Natural killer cell (primary cell): ENCODE results near the gene DNAI2. TPM values are rescaled to one million over a fixed set of nuclear protein-coding genes. Genes with fewer than 3 reads are reported as not detected.

ENCODE experiments used
- ATAC-seq, 3 donors: fragments of 150-1000 bp in 2 of 3; fragments of 200-7000 bp in 1 of 3; cut with Tn5 transposase; 1 replicate in 1 of 3; 2 replicates in 2 of 3; pipeline ENCODE4 v1.10.0; 2021; ENCODE audit warnings: mild to moderate bottlenecking in 2 of 3, moderate library complexity in 2 of 3
- DNase-seq, 2 donors: peaks; one replicate each; pipeline versions ENCODE4 v3.0.0 to v3.0.0-alpha.2; 2013 to 2021; ENCODE audit warnings: mixed read lengths in 1 of 2
- H3K27ac ChIP-seq: one replicate; pipeline ENCODE4 v1.5.1; 2013; ENCODE audit warnings: mild to moderate bottlenecking, low read length
- H3K27me3 ChIP-seq: one replicate; pipeline ENCODE4 v1.6.1; 2013; ENCODE audit warnings: low read length; ENCODE audit not compliant: control insufficient read depth, insufficient read depth
- H3K36me3 ChIP-seq: one replicate; pipeline ENCODE4 v1.6.1; 2013; ENCODE audit warnings: low read length; ENCODE audit not compliant: control insufficient read depth, insufficient read depth
- H3K4me1 ChIP-seq: one replicate; pipeline ENCODE4 v1.6.1; 2013; ENCODE audit warnings: low read length; ENCODE audit not compliant: control insufficient read depth, insufficient read depth
- H3K4me3 ChIP-seq: one replicate; pipeline ENCODE4 v1.5.1; 2013; ENCODE audit warnings: low read length
- H3K9me3 ChIP-seq: one replicate; pipeline ENCODE4 v1.6.1; 2013; ENCODE audit warnings: low read length; ENCODE audit not compliant: control insufficient read depth, insufficient read depth
- H3K27ac Mint-ChIP-seq, 2 donors: one replicate each; pipeline ENCODE4 v1.8.0; 2022; ENCODE audit warnings: mild to moderate bottlenecking in 2 of 2, mixed read lengths in 2 of 2, moderate library complexity in 1 of 2
- H3K27me3 Mint-ChIP-seq, 2 donors: one replicate each; pipeline ENCODE4 v1.8.0; 2022; ENCODE audit warnings: low read depth in 2 of 2, mixed read lengths in 2 of 2
- H3K36me3 Mint-ChIP-seq: one replicate; pipeline ENCODE4 v1.8.0; 2022; ENCODE audit warnings: mixed read lengths
- H3K4me1 Mint-ChIP-seq, 2 donors: one replicate each; pipeline ENCODE4 v1.8.0; 2022; ENCODE audit warnings: mixed read lengths in 2 of 2
- H3K4me3 Mint-ChIP-seq: one replicate; pipeline ENCODE4 v1.8.0; 2022; ENCODE audit warnings: mild to moderate bottlenecking, moderate library complexity, mixed read lengths
- H3K9me3 Mint-ChIP-seq, 2 donors: one replicate each; pipeline ENCODE4 v1.8.0; 2022; ENCODE audit warnings: mixed read lengths in 2 of 2
- WGBS: methylation state at CpG from one replicate; pipeline ENCODE4 v1.1.7; 2013; ENCODE audit warnings: missing lambda C conversion rate; ENCODE audit not compliant: insufficient coverage; 5-methylcytosine and 5-hydroxymethylcytosine counted together
- intact Hi-C: fragments of 100-400 bp; cut with micrococcal nuclease; formaldehyde crosslinking; loops from one replicate; pipeline ENCODE4 v1.14.2; 2022
- total RNA-seq, 4 donors: library from RNA; stranded (reverse); fragments of 120-200 nt in 1 of 4; gene quantifications; one replicate each; pipeline versions ENCODE4 v1.2.3 to v1.2.4, GENCODE V29; 2013 to 2022
- TF ChIP-seq, protein P1 (sequence below): fragments of 200-600 bp; IDR thresholded peaks from one replicate; pipeline ENCODE4 v1.8.0; 2022; ENCODE audit warnings: antibody characterized with exemption

The DNAI2 gene
- total RNA-seq, 3 donors from 2014 or later (not counting 1 experiment from before 2014, with no cell fraction given): 0.35 to 1.8 (median 1.2) TPM

DNA sequence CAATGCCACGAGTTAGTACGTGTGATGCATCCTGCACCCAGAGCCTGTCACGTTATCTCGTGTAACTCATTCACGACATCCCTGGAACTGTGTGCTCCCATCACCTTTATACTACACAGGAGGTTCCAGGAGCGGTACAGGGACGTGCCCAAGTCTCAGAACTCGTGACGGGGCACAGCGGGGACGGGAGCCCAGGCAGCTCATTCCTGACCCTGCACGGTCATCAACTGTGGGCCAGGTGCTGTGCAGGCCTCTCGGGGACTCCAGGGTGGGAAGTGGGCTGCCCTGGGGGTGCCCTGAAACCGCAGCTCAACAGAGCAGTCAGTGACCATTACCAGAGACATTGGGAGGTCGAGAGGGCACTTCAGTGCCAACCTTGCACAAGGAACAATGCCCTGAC, 40.8 kb downstream of the DNAI2 start:
- Mint-ChIP-seq H3K27me3 (no peaks in the 10 kb centered on the region), H3K36me3 (no peaks in the 10 kb centered on the region), H3K4me3 (no peak overlapping the region), H3K27ac (no peak overlapping the region), H3K4me1 (no peaks in the 10 kb centered on the region), H3K9me3 (no peaks in the 10 kb centered on the region)
- Histone ChIP-seq H3K27ac (no peak overlapping the region), H3K4me1 (no peaks in the 10 kb centered on the region), H3K27me3 (no peaks in the 10 kb centered on the region), H3K4me3 (no peak overlapping the region), H3K9me3 (no peaks in the 10 kb centered on the region), H3K36me3 (no peaks in the 10 kb centered on the region)
- whole genome bisulfite sequencing: 89% methylated on average over 15 of the region's 15 CpGs
- DNase-seq (no peak), ATAC-seq (no peak)
- intact Hi-C loops: no loop called here
- TF ChIP-seq, protein P1, sequence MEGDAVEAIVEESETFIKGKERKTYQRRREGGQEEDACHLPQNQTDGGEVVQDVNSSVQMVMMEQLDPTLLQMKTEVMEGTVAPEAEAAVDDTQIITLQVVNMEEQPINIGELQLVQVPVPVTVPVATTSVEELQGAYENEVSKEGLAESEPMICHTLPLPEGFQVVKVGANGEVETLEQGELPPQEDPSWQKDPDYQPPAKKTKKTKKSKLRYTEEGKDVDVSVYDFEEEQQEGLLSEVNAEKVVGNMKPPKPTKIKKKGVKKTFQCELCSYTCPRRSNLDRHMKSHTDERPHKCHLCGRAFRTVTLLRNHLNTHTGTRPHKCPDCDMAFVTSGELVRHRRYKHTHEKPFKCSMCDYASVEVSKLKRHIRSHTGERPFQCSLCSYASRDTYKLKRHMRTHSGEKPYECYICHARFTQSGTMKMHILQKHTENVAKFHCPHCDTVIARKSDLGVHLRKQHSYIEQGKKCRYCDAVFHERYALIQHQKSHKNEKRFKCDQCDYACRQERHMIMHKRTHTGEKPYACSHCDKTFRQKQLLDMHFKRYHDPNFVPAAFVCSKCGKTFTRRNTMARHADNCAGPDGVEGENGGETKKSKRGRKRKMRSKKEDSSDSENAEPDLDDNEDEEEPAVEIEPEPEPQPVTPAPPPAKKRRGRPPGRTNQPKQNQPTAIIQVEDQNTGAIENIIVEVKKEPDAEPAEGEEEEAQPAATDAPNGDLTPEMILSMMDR: no peak

DNA sequence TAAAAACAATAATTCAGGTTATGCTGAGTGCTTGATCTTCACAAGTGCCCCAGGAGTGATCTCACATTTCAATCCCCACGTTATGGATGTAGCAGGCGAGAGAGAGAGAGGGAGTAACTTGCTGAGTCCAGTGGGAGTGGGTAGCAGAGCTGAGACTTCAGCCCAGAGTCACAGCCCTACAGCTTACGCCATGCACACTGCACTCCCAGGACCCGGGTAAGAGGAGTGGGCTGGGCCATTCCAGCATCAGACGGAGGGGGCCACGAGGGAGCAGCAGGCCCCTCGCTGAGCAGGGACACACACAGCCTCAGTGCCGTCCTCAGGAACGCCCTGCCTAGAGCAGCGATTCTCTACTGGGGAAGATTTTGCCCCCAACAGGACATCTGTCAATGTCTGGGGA, 42.2 kb downstream of the DNAI2 start:
- H3K27me3 Mint-ChIP-seq: no peaks in the 10 kb centered on the region
- H3K36me3 ChIP-seq: no peaks in the 10 kb centered on the region
- DNase-seq: no peak
- intact Hi-C loops: no loop called here
- H3K27me3 ChIP-seq: no peaks in the 10 kb centered on the region
- H3K4me1 ChIP-seq: no peaks in the 10 kb centered on the region
- ATAC-seq: no peak
- no peaks in the 10 kb centered on the region for H3K9me3 Mint-ChIP-seq
- H3K4me3 ChIP-seq: no peak overlapping the region
- no peaks in the 10 kb centered on the region for H3K36me3 Mint-ChIP-seq
- H3K9me3 ChIP-seq: no peaks in the 10 kb centered on the region
- no peak overlapping the region for H3K27ac ChIP-seq
- TF ChIP-seq, protein P1: no peak
- WGBS: 77% methylated on average over 10 of the region's 10 CpGs
- H3K27ac Mint-ChIP-seq: no peak overlapping the region
- no peaks in the 10 kb centered on the region for H3K4me1 Mint-ChIP-seq
- no peak overlapping the region for H3K4me3 Mint-ChIP-seq

DNA sequence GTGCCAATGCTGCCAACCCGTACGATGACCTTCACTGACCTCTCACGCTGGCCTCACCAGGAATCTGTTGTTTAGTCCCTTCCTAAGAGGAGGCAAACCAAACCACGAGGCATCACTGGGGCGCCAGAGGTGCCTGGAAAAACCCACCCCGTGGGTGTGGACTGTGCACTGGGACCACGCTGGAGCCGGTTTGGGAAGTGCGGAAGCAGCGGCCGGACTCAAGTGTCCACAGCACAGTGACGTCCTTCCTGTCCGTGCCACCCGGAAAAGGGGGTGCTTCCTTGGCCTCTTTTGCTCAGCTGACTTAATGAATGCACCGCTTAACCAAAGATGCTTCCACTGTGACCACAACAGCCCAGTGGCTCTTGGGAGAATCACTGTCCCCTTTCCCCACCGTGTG, 43.0 kb downstream of the DNAI2 start:
- Mint-ChIP-seq H3K4me3 (no peak overlapping the region), H3K27ac (no peak overlapping the region), H3K36me3 (no peaks in the 10 kb centered on the region), H3K4me1 (no peaks in the 10 kb centered on the region), H3K27me3 (peaks cover 0 to 5% of the 10 kb centered on the region in 2 donors), H3K9me3 (no peaks in the 10 kb centered on the region)
- TF ChIP-seq, protein P1: no peak
- Histone ChIP-seq H3K36me3 (no peaks in the 10 kb centered on the region), H3K9me3 (no peaks in the 10 kb centered on the region), H3K27me3 (no peaks in the 10 kb centered on the region), H3K4me1 (no peaks in the 10 kb centered on the region), H3K4me3 (no peak overlapping the region), H3K27ac (no peak overlapping the region)
- ATAC-seq (no peak), DNase-seq (no peak)
- intact Hi-C loops: no loop called here
- WGBS: 76% methylated on average over 16 of the region's 16 CpGs

DNA sequence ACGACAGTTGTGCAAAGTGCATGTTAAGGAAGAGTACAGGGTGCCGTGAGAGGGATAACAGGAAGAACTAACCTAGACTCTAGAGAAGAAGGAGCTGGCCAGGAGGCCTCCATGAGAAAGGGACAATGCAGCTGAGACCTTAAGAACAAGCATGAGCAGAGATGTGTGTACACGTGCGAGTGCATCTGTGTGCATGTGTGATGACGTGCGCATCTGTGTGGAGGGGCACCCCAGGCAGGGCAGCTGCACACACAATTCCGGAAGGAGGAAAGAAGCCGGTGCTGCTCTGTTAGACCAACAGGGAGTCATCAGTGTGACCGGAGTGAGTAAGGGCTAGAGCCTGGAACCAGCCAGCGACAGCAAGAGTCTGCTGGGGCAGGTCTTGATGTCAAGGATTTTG, 44.4 kb downstream of the DNAI2 start:
- H3K4me1 ChIP-seq: no peaks in the 10 kb centered on the region

More for the DNA sequence above, 44.4 kb downstream of the DNAI2 start:
- Histone ChIP-seq H3K27me3 (no peaks in the 10 kb centered on the region), H3K9me3 (no peaks in the 10 kb centered on the region), H3K27ac (no peak overlapping the region), H3K4me3 (no peak overlapping the region), H3K36me3 (no peaks in the 10 kb centered on the region)
- DNase-seq: no peak
- Mint-ChIP-seq H3K4me3 (no peak overlapping the region), H3K4me1 (no peaks in the 10 kb centered on the region), H3K27ac (no peak overlapping the region), H3K36me3 (no peaks in the 10 kb centered on the region), H3K9me3 (no peaks in the 10 kb centered on the region), H3K27me3 (peaks cover 0 to 11% of the 10 kb centered on the region in 2 donors)
- intact Hi-C loops: no loop called here
- TF ChIP-seq, protein P1: no peak
- no peak for ATAC-seq
- WGBS: 94% methylated on average over 10 of the region's 10 CpGs
